OCI-LY7 (cell line): ENCODE data around the gene ZNF484.

Experiments
- EZH2phosphoT487 ChIP-seq: fragments of 200-600 bp; sonication (generic); IDR thresholded peaks from 2 replicates; pipeline ENCODE4 v1.6.1; 2018; ENCODE audit warnings: low read depth, borderline replicate concordance, mild to moderate bottlenecking, mixed run types, antibody characterized with exemption, low read length, moderate library complexity, mixed read lengths
- TF ChIP-seq, protein P1 (sequence below): fragments of 200-600 bp; sonication (generic); conservative IDR thresholded peaks from 2 replicates; pipeline ENCODE4 v1.5.1; 2014; ENCODE audit warnings: mild to moderate bottlenecking, antibody characterized with exemption, low read length, moderate library complexity, mixed read lengths

DNA sequence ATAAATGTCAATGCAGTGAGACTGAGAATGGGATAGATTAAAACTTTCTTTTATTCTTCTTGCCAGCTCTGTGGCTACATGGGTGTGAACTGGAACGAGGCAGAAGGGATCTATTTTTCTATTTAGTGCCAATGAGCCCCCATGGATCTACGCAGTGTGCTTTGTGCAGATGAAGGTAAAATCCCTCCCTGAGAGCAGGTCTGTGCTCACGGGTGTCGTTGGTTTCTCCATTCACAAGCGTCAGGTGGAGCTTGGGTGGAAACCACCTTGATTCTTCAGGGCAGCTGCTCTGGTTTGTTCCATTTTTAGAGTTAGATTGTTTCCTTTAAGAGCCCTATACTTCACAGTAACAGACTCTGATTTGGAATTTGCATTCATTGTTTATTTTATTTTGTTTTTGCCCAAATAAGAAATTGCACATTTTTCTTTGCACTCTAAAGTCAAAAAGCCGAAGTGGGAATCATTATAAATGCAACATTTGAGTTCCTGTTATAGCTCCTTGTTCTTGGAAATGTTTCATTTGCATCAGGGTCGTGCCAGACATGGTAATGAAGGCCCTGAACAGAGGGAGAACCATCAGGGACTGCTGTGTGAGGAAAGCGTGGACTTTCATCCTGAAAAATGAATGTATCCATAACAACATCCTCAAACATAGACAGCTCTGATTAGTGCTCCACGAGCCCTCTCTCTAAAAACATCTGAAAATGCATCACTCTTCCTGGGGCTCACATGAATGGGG lies 82.1 kb downstream of the ZNF484 start:
- TF ChIP-seq, protein P1, sequence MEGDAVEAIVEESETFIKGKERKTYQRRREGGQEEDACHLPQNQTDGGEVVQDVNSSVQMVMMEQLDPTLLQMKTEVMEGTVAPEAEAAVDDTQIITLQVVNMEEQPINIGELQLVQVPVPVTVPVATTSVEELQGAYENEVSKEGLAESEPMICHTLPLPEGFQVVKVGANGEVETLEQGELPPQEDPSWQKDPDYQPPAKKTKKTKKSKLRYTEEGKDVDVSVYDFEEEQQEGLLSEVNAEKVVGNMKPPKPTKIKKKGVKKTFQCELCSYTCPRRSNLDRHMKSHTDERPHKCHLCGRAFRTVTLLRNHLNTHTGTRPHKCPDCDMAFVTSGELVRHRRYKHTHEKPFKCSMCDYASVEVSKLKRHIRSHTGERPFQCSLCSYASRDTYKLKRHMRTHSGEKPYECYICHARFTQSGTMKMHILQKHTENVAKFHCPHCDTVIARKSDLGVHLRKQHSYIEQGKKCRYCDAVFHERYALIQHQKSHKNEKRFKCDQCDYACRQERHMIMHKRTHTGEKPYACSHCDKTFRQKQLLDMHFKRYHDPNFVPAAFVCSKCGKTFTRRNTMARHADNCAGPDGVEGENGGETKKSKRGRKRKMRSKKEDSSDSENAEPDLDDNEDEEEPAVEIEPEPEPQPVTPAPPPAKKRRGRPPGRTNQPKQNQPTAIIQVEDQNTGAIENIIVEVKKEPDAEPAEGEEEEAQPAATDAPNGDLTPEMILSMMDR = no peak
- no peak for TF ChIP-seq EZH2phosphoT487
